Esophagus squamous epithelium (tissue), 4 donors: ENCODE measurements around the gene HAUS7.

ENCODE experiments used
- CTCF ChIP-seq, 6 experiments: fragments of 450-650 bp in 4 of 6; fragments of 200-600 bp in 2 of 6; sonication (generic) in 2 of 6; IDR thresholded peaks; one replicate each; pipeline ENCODE4 v1.5.1; 2016 to 2019; ENCODE audit warnings: antibody characterized with exemption in 6 of 6, mild to moderate bottlenecking in 4 of 6, moderate library complexity in 4 of 6
- POLR2A ChIP-seq, 4 donors: fragments of 450-650 bp; IDR thresholded peaks; one replicate each; pipeline ENCODE4 v1.6.1; 2017; ENCODE audit warnings: antibody characterized with exemption in 4 of 4, mild to moderate bottlenecking in 4 of 4, moderate library complexity in 3 of 4

GRCh38 chrX:153406011-153406410, 64.4 kb downstream of the HAUS7 start:
- TF ChIP-seq POLR2A (IDR thresholded peaks at IDR 0.05), result no peak
- TF ChIP-seq CTCF (IDR thresholded peaks at IDR 0.05), result no peak
